NCI-H524 treated with DMSO at 0.1 percent for 48 hours (cell line): Measurements from ENCODE around the gene EPB41L4A.

Experiments used
- DNase-seq: peaks from one replicate; lab custom pipeline; 2025; lab: John Stamatoyannopoulos, UW

EPB41L4A gene

DNA sequence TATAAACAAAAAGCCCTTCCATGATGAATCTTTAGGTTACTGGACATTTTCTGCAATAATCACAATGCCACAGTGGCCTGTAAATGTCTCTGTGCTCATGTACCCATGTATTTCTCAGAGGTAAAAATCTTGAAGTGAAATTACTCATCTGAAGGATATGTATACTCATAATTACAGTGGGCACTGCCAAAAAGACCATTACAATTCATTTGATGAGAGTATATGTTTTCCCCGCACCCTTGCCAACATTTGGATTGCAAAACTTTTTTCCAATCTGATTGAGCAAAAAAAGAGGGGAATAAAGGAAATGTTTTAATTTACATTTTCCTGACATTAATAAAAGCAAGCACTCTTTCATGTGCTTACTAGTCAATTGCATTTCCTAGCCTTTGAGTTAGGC lies 110.5 kb downstream of the EPB41L4A start:
- DNase-seq: no peak

DNA sequence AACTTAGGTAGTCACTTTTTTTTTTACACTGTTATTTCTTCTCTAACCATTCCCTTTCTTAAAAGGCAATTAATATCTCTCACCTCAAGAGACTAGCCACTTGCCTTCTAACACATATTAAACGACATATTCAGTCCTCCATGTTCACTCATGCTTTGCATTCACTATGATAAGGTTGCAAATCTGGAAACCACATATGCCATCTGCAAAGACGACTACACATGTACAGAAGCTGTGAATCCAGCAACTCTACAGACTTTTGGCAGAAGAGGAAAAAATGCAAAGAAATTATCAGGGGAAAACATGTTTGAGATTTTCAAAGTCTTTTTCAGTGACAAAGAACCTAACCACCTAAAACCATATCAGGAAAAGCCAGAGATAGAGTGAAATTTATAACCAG lies 112.1 kb downstream of the EPB41L4A start:
- no peak for DNase-seq

DNA sequence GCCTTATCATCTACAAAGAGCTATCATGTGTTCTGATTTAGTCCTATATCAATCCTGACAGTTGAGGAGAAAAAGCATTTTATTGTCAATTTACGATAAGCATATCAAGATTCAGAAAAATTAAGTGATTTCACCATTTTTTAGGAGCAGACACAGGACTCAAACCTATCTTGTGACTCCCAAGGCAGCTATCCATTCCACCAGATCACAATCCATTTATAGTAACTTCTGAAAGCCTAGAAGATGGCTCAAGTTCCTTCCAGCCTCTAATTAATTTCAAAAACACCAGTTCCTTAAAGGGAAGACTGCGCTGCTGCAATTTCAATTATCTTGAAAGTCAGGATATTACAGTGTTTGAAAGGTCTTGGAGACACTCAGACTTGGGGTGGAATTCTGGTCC lies 114.3 kb downstream of the EPB41L4A start:
- DNase-seq: no peak

DNA sequence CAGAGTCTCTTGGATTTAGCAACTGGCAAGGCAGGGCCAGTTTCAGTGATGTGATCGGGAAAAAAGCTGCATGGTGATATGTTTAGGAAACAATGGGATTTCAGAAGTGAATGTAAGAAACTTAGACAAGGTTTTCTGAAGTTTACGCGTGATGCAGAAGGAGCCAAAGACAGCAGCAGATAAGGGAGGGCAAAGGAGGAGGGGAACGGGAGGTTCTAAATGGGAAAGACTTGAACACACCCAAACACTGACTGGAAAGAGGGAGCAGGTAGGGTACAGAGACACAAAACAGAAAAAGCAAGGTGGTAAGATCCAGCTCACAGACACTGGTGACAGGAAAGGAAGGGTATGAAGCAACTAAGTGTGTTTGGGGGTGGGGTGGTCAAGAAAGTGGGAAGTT lies 115.4 kb downstream of the EPB41L4A start:
- no peak for DNase-seq

DNA sequence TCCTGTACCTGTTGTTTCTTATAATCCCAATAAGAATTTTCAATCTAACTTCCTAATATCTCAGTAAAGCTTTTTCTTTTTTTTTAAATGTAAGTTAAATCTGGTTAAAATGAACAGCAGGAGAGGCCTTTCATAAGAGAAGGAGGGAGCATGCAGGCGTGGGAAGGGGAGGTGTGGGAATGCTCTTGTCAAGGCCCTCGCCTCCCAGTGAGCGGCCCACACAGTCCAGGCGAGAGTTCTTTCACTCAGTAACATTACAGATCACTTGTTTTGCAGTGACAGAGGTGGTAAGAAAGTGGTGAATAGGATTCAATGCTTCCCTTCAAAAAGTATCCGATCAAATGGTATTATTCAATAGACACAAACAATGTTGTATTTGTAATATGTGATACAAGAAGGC lies 125.0 kb downstream of the EPB41L4A start:
- DNase-seq: no peak

DNA sequence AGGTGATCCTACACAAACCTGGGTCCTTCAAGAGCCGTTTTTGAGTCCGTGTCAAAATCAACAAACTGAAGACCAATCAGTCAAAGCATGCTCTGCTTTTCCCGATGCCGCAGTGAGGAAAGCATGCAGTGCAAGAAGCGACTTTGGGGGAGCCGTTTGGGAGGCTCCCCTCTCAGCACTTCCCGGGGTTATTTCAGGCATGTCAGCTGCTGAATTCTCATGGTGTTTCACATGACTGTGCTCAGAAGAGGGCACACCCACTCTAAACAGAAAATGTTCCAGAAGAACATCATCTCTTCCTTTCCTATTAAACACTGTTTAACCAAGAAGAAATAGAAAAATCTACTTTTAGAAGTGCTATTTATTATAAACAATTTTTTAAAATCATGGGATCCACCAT lies 125.5 kb downstream of the EPB41L4A start:
- no peak for DNase-seq

DNA sequence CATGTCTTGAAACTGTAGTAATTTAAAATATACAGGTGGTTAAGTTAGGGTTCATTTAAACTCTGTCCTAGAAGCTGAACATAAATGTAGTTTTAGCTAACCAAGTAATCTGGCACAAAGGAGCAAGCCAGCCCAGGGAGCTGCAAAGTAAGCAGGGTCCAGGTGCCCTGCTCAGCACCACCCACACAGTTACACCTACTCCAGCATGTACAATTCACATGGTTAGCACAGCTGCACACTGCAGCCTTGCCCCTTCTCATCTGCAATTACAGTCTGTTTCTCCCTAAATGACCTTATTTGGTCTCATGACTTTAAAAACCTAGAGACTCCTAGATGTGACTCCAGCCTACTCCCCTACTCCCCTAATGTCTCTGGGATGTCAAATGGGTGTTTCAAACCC lies 128.4 kb downstream of the EPB41L4A start:
- no peak for DNase-seq

- no peak for DNase-seq
Measured at GRCh38 chr5:112289465-112289864, 129.6 kb downstream of the EPB41L4A start.

DNA sequence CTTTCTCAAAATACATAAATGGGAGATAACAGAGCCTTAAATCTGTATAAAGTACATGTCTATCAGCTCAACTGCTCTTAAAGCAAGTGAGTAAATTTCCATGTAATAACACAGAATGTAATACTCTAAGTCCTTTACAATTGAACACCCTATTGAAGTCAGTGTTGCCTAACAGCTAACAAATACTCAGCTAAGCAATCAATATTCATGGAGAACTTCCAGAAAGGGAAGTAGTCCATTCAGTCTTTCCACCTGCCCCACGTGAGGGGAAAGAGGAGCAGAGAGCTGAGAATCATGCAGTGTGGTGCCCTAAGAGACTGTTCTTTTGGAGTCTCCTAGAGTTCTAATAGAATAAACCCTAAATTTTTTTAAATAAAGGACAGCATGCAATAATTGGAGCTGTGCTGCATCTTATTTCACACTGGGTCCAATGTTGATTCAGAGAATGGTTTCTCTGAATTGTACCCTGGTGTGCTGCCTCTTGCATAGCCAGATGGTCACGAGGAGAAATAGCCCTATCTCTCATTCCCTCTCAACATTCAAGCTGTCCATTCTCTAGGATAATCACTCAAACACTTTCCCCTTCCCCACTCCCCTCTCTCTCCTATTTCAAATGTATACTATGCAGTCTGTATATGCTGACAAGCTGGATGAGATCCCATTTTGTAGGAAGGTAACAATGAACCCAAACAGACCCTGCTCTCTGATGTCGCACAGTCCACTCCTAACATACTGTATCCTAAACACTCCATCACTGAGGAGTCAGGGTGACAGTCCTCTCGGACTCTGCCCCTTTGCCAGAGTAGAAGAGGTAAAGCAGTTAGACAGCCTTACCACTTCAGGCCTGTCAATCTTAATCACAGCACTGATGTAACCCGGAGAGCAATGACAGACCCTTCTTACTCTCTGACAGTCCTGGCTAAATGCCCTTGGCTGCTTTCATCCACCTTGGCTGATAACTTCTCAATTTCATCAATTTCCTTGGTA lies 134.8 kb downstream of the EPB41L4A start:
- DNase-seq: peak; percentile 39

DNA sequence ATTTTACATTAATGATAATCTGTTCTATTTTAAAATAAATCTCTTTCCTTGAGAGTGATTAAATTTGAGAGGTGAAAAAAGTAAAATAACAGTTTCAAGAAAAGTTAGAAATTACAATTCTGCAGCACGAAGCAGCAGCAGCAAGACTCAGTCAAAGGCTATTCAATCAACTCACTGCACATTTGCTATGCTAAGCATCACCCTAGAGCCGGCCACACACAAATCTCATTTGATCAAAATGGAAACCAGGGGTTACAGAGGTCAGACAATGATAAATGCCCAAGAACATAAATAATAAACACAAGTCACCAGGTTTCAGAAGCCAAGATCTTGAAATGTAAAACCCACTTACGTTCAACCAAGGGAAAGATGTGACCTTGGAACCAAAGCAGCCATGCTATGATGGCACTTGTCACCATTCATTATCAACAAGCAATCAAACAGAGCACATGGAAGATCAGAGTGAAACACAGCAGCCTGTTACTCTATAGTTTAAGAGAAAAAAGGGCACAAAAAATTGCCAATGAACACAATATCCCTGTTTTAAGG lies 136.0 kb downstream of the EPB41L4A start:
- DNase-seq: no peak

DNA sequence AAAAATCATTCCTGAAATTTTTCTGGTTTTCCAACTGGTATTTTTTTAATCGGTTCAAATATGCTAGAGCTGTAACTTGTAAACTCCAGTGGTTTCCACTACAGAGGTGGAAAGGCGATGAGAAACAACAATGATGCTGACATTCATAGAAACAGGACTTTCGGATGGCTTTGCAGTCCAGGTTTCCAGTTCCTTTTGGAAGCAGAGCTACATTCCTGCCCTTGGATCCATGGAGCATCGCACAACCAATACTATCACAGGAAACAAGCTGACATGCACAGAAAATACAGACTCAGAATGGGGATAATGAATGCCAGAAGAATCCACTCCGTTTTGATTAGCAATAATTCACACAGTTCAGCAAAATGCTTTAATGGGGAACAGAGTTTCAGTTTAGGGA lies 140.0 kb downstream of the EPB41L4A start:
- DNase-seq: no peak

GRCh38 chr5:112276991-112277390 lies 142.1 kb downstream of the EPB41L4A start:
- peak; percentile 44 for DNase-seq

GRCh38 chr5:112275671-112276070 lies 143.4 kb downstream of the EPB41L4A start:
- DNase-seq: no peak

- DNase-seq: no peak
Measured at GRCh38 chr5:112270299-112271293, 148.5 kb downstream of the EPB41L4A start.

DNA sequence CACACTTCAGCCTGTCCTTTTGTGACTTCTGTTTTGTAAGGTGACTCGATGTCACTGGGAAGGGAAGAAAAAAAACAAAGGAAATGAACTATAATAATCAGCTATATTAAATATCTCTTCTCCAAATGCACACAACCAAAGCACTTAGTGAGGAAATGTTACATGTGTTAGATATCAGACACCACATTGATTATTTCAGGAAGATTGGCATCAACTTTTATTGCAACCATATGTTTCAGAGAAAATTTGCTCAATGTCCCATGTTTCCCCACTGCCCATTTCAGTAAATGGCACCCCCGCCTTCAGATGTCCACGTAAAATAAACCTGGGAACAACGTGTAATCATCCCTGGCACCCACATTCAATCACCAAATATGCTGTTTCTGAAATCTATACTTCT lies 151.8 kb downstream of the EPB41L4A start:
- no peak for DNase-seq

- no peak for DNase-seq
Measured at GRCh38 chr5:112264666-112265065, 154.4 kb downstream of the EPB41L4A start.

- DNase-seq: no peak
Measured at GRCh38 chr5:112264151-112264550, 154.9 kb downstream of the EPB41L4A start.

- no peak for DNase-seq
Measured at GRCh38 chr5:112263469-112263868, 155.6 kb downstream of the EPB41L4A start.

- DNase-seq: no peak
Measured at GRCh38 chr5:112258571-112258970, 160.5 kb downstream of the EPB41L4A start.

DNA sequence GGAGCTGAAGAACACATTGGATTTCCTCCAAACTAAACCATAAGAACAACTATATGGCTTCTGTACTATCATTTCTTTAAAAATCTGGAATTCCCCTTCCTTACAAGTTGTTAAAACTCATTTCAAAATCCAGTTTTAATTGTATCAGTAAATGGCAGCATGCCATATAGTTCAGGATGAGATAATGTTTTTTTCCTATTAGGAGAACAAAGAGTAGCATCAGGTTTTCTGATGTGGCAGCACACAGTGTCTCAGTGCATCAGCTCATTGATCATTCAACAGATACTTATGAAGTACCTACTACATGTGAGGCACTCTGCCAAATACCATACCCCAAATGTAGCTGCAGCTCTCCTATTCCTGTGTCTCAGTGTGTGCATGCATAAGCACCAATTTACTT lies 161.1 kb downstream of the EPB41L4A start:
- DNase-seq: no peak

- no peak for DNase-seq
Measured at GRCh38 chr5:112257005-112257404, 162.1 kb downstream of the EPB41L4A start.

GRCh38 chr5:112254303-112254702 lies 164.8 kb downstream of the EPB41L4A start:
- DNase-seq: no peak
